ENCODE data around the gene LIN37.

DNA sequence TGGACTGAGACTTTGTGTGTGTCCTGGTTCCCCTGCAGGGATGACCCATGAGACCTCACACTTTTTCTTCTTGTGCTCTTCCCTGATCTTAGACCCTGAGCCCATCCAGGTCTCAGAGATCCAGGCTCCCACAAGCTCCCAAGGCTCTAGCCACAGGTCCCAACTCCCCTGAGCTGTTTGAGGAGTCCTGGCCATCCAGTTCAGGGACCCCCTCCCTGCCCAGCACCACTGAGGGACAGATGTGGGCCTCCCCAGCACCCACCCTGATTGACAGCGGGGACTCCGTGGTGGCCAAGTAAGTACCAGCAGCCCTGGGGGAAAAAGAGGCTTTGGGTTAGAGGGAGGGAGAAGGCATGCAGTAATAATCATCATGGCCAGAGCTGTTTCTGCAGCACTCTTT is 11.3 kb downstream of the LIN37 start:
- TF ChIP-seq, protein P1, sequence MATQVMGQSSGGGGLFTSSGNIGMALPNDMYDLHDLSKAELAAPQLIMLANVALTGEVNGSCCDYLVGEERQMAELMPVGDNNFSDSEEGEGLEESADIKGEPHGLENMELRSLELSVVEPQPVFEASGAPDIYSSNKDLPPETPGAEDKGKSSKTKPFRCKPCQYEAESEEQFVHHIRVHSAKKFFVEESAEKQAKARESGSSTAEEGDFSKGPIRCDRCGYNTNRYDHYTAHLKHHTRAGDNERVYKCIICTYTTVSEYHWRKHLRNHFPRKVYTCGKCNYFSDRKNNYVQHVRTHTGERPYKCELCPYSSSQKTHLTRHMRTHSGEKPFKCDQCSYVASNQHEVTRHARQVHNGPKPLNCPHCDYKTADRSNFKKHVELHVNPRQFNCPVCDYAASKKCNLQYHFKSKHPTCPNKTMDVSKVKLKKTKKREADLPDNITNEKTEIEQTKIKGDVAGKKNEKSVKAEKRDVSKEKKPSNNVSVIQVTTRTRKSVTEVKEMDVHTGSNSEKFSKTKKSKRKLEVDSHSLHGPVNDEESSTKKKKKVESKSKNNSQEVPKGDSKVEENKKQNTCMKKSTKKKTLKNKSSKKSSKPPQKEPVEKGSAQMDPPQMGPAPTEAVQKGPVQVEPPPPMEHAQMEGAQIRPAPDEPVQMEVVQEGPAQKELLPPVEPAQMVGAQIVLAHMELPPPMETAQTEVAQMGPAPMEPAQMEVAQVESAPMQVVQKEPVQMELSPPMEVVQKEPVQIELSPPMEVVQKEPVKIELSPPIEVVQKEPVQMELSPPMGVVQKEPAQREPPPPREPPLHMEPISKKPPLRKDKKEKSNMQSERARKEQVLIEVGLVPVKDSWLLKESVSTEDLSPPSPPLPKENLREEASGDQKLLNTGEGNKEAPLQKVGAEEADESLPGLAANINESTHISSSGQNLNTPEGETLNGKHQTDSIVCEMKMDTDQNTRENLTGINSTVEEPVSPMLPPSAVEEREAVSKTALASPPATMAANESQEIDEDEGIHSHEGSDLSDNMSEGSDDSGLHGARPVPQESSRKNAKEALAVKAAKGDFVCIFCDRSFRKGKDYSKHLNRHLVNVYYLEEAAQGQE (IDR thresholded peaks at IDR 0.05; ENCODE audit: unreplicated experiment), result no peak
- TF ChIP-seq EZH2 (IDR thresholded peaks at IDR 0.05; ENCODE audit: low read depth, unreplicated experiment), result no peak
- TF ChIP-seq, protein P2, sequence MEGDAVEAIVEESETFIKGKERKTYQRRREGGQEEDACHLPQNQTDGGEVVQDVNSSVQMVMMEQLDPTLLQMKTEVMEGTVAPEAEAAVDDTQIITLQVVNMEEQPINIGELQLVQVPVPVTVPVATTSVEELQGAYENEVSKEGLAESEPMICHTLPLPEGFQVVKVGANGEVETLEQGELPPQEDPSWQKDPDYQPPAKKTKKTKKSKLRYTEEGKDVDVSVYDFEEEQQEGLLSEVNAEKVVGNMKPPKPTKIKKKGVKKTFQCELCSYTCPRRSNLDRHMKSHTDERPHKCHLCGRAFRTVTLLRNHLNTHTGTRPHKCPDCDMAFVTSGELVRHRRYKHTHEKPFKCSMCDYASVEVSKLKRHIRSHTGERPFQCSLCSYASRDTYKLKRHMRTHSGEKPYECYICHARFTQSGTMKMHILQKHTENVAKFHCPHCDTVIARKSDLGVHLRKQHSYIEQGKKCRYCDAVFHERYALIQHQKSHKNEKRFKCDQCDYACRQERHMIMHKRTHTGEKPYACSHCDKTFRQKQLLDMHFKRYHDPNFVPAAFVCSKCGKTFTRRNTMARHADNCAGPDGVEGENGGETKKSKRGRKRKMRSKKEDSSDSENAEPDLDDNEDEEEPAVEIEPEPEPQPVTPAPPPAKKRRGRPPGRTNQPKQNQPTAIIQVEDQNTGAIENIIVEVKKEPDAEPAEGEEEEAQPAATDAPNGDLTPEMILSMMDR (conservative IDR thresholded peaks at IDR 0.05; ENCODE audit: low read depth in 2 of 2), result no peak
- TF ChIP-seq EZH2phosphoT487 (IDR thresholded peaks at IDR 0.05; ENCODE audit: unreplicated experiment), result no peak
- TF ChIP-seq POLR2AphosphoS5 (IDR thresholded peaks at IDR 0.05; ENCODE audit: low read depth), result no peak
- no peak for TF ChIP-seq CREB1 (CRISPR knock-in tag; IDR thresholded peaks at IDR 0.05; ENCODE audit: low read depth)
- TF ChIP-seq JUNB (IDR thresholded peaks at IDR 0.05; ENCODE audit: unreplicated experiment), result no peak
- TF ChIP-seq ZNF114 (CRISPR knock-in tag; IDR thresholded peaks at IDR 0.05), result no peak
- TF ChIP-seq STAT1 (IDR thresholded peaks at IDR 0.05; ENCODE audit: unreplicated experiment), result no peak
- TF ChIP-seq NANOG (IDR thresholded peaks at IDR 0.05; ENCODE audit: borderline replicate concordance), result no peak
- TF ChIP-seq, protein P3, sequence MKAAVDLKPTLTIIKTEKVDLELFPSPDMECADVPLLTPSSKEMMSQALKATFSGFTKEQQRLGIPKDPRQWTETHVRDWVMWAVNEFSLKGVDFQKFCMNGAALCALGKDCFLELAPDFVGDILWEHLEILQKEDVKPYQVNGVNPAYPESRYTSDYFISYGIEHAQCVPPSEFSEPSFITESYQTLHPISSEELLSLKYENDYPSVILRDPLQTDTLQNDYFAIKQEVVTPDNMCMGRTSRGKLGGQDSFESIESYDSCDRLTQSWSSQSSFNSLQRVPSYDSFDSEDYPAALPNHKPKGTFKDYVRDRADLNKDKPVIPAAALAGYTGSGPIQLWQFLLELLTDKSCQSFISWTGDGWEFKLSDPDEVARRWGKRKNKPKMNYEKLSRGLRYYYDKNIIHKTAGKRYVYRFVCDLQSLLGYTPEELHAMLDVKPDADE (IDR thresholded peaks at IDR 0.05), result no peak
- no peak for TF ChIP-seq ZNF331 (CRISPR knock-in tag; IDR thresholded peaks at IDR 0.05; ENCODE audit: low read depth)
- TF ChIP-seq, protein P4, sequence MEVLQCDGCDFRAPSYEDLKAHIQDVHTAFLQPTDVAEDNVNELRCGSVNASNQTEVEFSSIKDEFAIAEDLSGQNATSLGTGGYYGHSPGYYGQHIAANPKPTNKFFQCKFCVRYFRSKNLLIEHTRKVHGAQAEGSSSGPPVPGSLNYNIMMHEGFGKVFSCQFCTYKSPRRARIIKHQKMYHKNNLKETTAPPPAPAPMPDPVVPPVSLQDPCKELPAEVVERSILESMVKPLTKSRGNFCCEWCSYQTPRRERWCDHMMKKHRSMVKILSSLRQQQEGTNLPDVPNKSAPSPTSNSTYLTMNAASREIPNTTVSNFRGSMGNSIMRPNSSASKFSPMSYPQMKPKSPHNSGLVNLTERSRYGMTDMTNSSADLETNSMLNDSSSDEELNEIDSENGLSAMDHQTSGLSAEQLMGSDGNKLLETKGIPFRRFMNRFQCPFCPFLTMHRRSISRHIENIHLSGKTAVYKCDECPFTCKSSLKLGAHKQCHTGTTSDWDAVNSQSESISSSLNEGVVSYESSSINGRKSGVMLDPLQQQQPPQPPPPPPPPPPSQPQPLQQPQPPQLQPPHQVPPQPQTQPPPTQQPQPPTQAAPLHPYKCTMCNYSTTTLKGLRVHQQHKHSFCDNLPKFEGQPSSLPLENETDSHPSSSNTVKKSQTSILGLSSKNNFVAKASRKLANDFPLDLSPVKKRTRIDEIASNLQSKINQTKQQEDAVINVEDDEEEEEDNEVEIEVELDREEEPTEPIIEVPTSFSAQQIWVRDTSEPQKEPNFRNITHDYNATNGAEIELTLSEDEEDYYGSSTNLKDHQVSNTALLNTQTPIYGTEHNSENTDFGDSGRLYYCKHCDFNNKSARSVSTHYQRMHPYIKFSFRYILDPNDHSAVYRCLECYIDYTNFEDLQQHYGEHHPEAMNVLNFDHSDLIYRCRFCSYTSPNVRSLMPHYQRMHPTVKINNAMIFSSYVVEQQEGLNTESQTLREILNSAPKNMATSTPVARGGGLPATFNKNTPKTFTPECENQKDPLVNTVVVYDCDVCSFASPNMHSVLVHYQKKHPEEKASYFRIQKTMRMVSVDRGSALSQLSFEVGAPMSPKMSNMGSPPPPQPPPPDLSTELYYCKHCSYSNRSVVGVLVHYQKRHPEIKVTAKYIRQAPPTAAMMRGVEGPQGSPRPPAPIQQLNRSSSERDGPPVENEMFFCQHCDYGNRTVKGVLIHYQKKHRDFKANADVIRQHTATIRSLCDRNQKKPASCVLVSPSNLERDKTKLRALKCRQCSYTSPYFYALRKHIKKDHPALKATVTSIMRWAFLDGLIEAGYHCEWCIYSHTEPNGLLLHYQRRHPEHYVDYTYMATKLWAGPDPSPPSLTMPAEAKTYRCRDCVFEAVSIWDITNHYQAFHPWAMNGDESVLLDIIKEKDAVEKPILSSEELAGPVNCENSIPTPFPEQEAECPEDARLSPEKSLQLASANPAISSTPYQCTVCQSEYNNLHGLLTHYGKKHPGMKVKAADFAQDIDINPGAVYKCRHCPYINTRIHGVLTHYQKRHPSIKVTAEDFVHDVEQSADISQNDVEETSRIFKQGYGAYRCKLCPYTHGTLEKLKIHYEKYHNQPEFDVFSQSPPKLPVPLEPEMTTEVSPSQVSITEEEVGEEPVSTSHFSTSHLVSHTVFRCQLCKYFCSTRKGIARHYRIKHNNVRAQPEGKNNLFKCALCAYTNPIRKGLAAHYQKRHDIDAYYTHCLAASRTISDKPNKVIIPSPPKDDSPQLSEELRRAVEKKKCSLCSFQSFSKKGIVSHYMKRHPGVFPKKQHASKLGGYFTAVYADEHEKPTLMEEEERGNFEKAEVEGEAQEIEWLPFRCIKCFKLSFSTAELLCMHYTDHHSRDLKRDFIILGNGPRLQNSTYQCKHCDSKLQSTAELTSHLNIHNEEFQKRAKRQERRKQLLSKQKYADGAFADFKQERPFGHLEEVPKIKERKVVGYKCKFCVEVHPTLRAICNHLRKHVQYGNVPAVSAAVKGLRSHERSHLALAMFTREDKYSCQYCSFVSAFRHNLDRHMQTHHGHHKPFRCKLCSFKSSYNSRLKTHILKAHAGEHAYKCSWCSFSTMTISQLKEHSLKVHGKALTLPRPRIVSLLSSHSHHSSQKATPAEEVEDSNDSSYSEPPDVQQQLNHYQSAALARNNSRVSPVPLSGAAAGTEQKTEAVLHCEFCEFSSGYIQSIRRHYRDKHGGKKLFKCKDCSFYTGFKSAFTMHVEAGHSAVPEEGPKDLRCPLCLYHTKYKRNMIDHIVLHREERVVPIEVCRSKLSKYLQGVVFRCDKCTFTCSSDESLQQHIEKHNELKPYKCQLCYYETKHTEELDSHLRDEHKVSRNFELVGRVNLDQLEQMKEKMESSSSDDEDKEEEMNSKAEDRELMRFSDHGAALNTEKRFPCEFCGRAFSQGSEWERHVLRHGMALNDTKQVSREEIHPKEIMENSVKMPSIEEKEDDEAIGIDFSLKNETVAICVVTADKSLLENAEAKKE (CRISPR knock-in tag; IDR thresholded peaks at IDR 0.05), result no peak

Data from GM23338 (cell line).